Breast epithelium (tissue), 4 donors: Measurements from ENCODE around the gene CLASP1. TPM values are rescaled to one million over a fixed set of nuclear protein-coding genes. Genes with fewer than 3 reads are reported as not detected.
"Not testable (repeated sequence)": the region's sequence is repeated elsewhere in the genome, so short reads cannot be mapped to it uniquely, and the experiment has no call there.

Source experiments
- DNase-seq, 2 donors: peaks; one replicate each; pipeline ENCODE4 v3.0.0-alpha.2; 2019; ENCODE audit warnings: low spot score in 2 of 2
- H3K27ac ChIP-seq, 2 donors: fragments of 200-600 bp; sonication (generic) in 1 of 2; one replicate each; pipeline ENCODE4 v1.5.1; 2016 to 2019; ENCODE audit warnings: mild to moderate bottlenecking in 1 of 2
- H3K27me3 ChIP-seq, 2 donors: fragments of 200-600 bp; sonication (generic) in 1 of 2; one replicate each; pipeline versions ENCODE4 v1.5.1 to v1.6.0; 2017 to 2019; ENCODE audit warnings: control low read depth in 1 of 2, mild to moderate bottlenecking in 1 of 2
- H3K36me3 ChIP-seq: fragments of 200-600 bp; one replicate; pipeline ENCODE4 v1.5.1; 2019
- H3K4me1 ChIP-seq, 2 donors: fragments of 200-600 bp; sonication (generic); one replicate each; pipeline ENCODE4 v1.5.1; 2016 to 2019; ENCODE audit warnings: control low read depth in 1 of 2
- H3K4me3 ChIP-seq, 3 donors: fragments of 200-600 bp; sonication (generic); 1 replicate in 2 of 3; 2 replicates in 1 of 3; pipeline ENCODE4 v1.5.1; 2016 to 2019; ENCODE audit warnings: mild to moderate bottlenecking in 3 of 3, moderate library complexity in 2 of 3
- H3K9me3 ChIP-seq, 2 donors: fragments of 200-600 bp; sonication (generic) in 1 of 2; one replicate each; pipeline ENCODE4 v1.5.1; 2016 to 2019; ENCODE audit warnings: control low read depth in 1 of 2
- CTCF ChIP-seq, 3 donors: fragments of 450-650 bp; IDR thresholded peaks; one replicate each; pipeline ENCODE4 v1.5.1; 2016 to 2017; ENCODE audit warnings: antibody characterized with exemption in 3 of 3, mild to moderate bottlenecking in 3 of 3, moderate library complexity in 3 of 3
- POLR2A ChIP-seq: fragments of 450-650 bp; IDR thresholded peaks from one replicate; pipeline ENCODE4 v1.6.1; 2016; ENCODE audit warnings: antibody characterized with exemption, mild to moderate bottlenecking, moderate library complexity
- POLR2AphosphoS5 ChIP-seq, 3 donors: sonication (generic); formaldehyde crosslinking; IDR thresholded peaks; one replicate each; pipeline ENCODE4 v1.6.1; 2017; ENCODE audit warnings: antibody characterized with exemption in 3 of 3
- intact Hi-C: fragments of 100-400 bp; cut with DNase I; formaldehyde crosslinking; loops from one replicate; pipeline ENCODE4 v1.15.1; 2023; ENCODE audit warnings: low total_unique reads
- total RNA-seq, 3 donors: library from RNA; depleted of rRNA; stranded (reverse); fragments of >200 nt; gene quantifications; one replicate each; pipeline ENCODE4 v1.1.0, GENCODE V29; 2016

CLASP1 gene
- total RNA-seq, 3 donors from 2014 or later = 80.3 to 106 (median 98.7) TPM

GRCh38 chr2:121386102-121386501, 263.2 kb downstream of the CLASP1 start:
- no peak for DNase-seq
- TF ChIP-seq POLR2A (no peak), CTCF (IDR thresholded peaks at IDR 0.05) (no peak), POLR2AphosphoS5 (IDR thresholded peaks at IDR 0.05) (no peak)
- H3K36me3 ChIP-seq = peaks cover 7% of the 10 kb centered on the region
- H3K27ac ChIP-seq = no peak overlapping the region
- H3K4me3 ChIP-seq = no peak overlapping the region
- H3K9me3 ChIP-seq = no peaks in the 10 kb centered on the region
- no peaks in the 10 kb centered on the region for H3K4me1 ChIP-seq
- intact Hi-C loops = no loop called here
- H3K27me3 ChIP-seq = no peaks in the 10 kb centered on the region

- Histone ChIP-seq H3K4me1 (no peaks in the 10 kb centered on the region), H3K36me3 (peaks cover 7% of the 10 kb centered on the region)
- no peak for DNase-seq
Measured at GRCh38 chr2:121382744-121383143, 266.5 kb downstream of the CLASP1 start.

GRCh38 chr2:121377646-121378045, 271.6 kb downstream of the CLASP1 start:
- TF ChIP-seq POLR2AphosphoS5 (IDR thresholded peaks at IDR 0.05) = no peak
- TF ChIP-seq POLR2A = no peak
- no peak for TF ChIP-seq CTCF (IDR thresholded peaks at IDR 0.05)
- Histone ChIP-seq H3K27me3 (no peaks in the 10 kb centered on the region), H3K27ac (no peak overlapping the region), H3K9me3 (no peaks in the 10 kb centered on the region), H3K36me3 (no peaks in the 10 kb centered on the region), H3K4me3 (no peak overlapping the region), H3K4me1 (no peaks in the 10 kb centered on the region)
- no peak for DNase-seq
- intact Hi-C loops = no loop called here

More at GRCh38 chr2:121382744-121383143, 266.5 kb downstream of the CLASP1 start:
- H3K9me3 ChIP-seq = no peaks in the 10 kb centered on the region
- intact Hi-C loops = loop anchor here (5.0 kb wide), 1 partner anchor 415 kb away; no protein-coding TSS in a partner anchor
- TF ChIP-seq CTCF (IDR thresholded peaks at IDR 0.05) (no peak), POLR2AphosphoS5 (IDR thresholded peaks at IDR 0.05) (no peak), POLR2A (no peak)
- no peaks in the 10 kb centered on the region for H3K27me3 ChIP-seq
- H3K4me3 ChIP-seq = no peak overlapping the region
- H3K27ac ChIP-seq = no peak overlapping the region

- no peak overlapping the region for H3K4me3 ChIP-seq
- H3K27me3 ChIP-seq = no peaks in the 10 kb centered on the region
- intact Hi-C loops = no loop called here
- no peaks in the 10 kb centered on the region for H3K9me3 ChIP-seq
- no peaks in the 10 kb centered on the region for H3K4me1 ChIP-seq
- DNase-seq = no peak
- no peak overlapping the region for H3K27ac ChIP-seq
- TF ChIP-seq POLR2A = no peak
- H3K36me3 ChIP-seq = no peaks in the 10 kb centered on the region
Measured at GRCh38 chr2:121376535-121377250, 272.6 kb downstream of the CLASP1 start.

GRCh38 chr2:121375621-121376159, 273.6 kb downstream of the CLASP1 start:
- no peak overlapping the region for H3K4me3 ChIP-seq
- H3K27ac ChIP-seq = no peak overlapping the region
- no peaks in the 10 kb centered on the region for H3K27me3 ChIP-seq
- H3K9me3 ChIP-seq = no peaks in the 10 kb centered on the region
- TF ChIP-seq POLR2AphosphoS5 (IDR thresholded peaks at IDR 0.05) (no peak), CTCF (IDR thresholded peaks at IDR 0.05) (no peak), POLR2A (no peak)
- intact Hi-C loops = no loop called here
- H3K4me1 ChIP-seq = no peaks in the 10 kb centered on the region
- no peak for DNase-seq
- no peaks in the 10 kb centered on the region for H3K36me3 ChIP-seq

GRCh38 chr2:121374412-121375075, 274.7 kb downstream of the CLASP1 start:
- intact Hi-C loops, H3K27me3 ChIP-seq, DNase-seq, H3K4me1 ChIP-seq, H3K36me3 ChIP-seq, H3K9me3 ChIP-seq, H3K4me3 ChIP-seq, H3K27ac ChIP-seq: not testable (repeated sequence)
